Activated CD4-positive, alpha-beta T cell treated with anti-CD3 and anti-CD28 coated beads, Interleukin-10, Interleukin-2, amounts not matched to agents 100 ng/mL and 50 ng/mL, durations not matched to agents 16 hours and 8 hours (primary cell): ENCODE data around the gene CDHR5.
A peak's percentile ranks its signal among the peaks of the same experiment; 100 is the strongest.

Experiments used
- DNase-seq: peaks from one replicate; pipeline ENCODE4 v3.0.0-alpha.2; 2020

CDHR5 gene

GRCh38 chr11:620935-621814 lies 3.6 kb downstream of the CDHR5 start:
- no peak for DNase-seq

- no peak for DNase-seq
Measured at GRCh38 chr11:620201-620600, 4.6 kb downstream of the CDHR5 start.

- DNase-seq, result no peak
Measured at GRCh38 chr11:619628-620050, 5.1 kb downstream of the CDHR5 start.

GRCh38 chr11:618856-619627 lies 5.7 kb downstream of the CDHR5 start:
- no peak for DNase-seq

GRCh38 chr11:617912-618682 lies 6.7 kb downstream of the CDHR5 start:
- DNase-seq, result no peak

- no peak for DNase-seq
Measured at GRCh38 chr11:617199-617911, 7.4 kb downstream of the CDHR5 start.

GRCh38 chr11:616320-617198 lies 8.2 kb downstream of the CDHR5 start:
- no peak for DNase-seq

- peak; percentile 91 for DNase-seq
Measured at GRCh38 chr11:615504-616319, 9.0 kb downstream of the CDHR5 start, which contains the start of gene IRF7. Gene IRF7, minus strand, starts transcription at chr11:615950. Its CDS starts 586 bp downstream, at chr11:615364.

- no peak for DNase-seq
Measured at GRCh38 chr11:614623-615503, 9.9 kb downstream of the CDHR5 start.

GRCh38 chr11:614021-614622 lies 10.6 kb downstream of the CDHR5 start:
- no peak for DNase-seq

GRCh38 chr11:613369-613968 lies 11.3 kb downstream of the CDHR5 start:
- DNase-seq, result peak; percentile 83

- DNase-seq, result no peak
Measured at GRCh38 chr11:612961-613300, 11.8 kb downstream of the CDHR5 start.

GRCh38 chr11:612201-612960 lies 12.4 kb downstream of the CDHR5 start:
- DNase-seq, result peak; percentile 29

- no peak for DNase-seq
Measured at GRCh38 chr11:611001-611996, 13.5 kb downstream of the CDHR5 start.

- no peak for DNase-seq
Measured at GRCh38 chr11:610146-610801, 14.5 kb downstream of the CDHR5 start.

GRCh38 chr11:609341-609811 lies 15.4 kb downstream of the CDHR5 start:
- no peak for DNase-seq
